Right hindlimb (tissue), 1 donor: ENCODE measurements around the gene DYSF.

Experiments
- DNase-seq: peaks from one replicate; pipeline ENCODE4 v3.0.0-alpha.2; 2018

Gene DYSF

DNA sequence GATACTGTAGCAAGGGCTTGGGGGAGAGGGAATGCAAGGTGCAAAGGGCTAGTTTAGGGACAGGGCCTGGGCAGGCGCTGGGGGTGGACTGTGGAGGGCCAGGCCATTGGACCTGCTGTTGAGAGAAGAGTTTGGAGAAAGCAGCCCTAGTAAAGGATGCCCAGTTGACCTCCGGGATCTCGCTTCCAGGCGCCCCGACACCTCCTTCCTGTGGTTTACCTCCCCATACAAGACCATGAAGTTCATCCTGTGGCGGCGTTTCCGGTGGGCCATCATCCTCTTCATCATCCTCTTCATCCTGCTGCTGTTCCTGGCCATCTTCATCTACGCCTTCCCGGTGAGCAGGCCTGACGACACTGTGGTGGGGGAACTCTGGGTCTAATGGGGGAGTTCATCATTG is 229.0 kb downstream of the DYSF start:
- DNase-seq, result peak; percentile 10

DNA sequence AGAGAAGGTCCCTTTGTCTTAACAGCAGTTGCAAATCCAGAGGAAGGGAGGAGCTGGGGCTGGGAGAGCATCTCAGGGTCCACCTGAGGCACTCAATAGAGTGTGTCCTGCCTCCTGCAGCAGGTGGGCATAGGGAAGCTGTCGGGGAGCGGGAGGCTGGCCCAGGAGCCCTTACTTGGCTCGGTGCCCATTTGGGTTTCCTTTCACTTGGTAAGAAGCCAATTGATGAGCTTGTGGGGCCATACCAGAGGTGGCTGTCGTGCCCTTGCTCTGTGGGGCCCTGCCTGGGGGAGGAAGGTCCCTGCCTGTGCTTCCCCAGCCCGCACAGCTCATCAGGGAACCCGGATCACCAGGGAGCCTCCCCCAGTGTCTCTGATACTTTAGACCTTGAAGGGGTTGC is 229.7 kb downstream of the DYSF start:
- DNase-seq, result no peak

DNA sequence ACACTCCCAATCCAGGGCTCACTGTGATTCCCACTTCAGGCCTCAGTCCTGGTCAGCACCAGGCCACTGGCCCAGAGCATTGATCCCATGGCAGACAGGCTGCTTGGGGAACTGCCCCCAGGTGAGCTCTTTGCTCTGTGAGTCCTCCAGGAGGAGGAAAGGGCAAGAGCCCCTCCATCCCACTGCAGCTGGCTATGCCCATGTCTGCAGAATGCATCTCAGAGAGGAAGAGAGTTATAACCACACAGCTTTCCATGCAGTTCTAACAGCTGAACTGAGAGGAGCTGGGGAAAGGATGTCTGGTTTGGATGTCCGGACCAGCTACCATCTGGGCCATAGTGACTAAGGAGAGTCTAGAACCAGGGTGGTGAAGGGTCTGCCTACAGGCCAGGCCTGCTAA is 230.3 kb downstream of the DYSF start:
- DNase-seq, result no peak

DNA sequence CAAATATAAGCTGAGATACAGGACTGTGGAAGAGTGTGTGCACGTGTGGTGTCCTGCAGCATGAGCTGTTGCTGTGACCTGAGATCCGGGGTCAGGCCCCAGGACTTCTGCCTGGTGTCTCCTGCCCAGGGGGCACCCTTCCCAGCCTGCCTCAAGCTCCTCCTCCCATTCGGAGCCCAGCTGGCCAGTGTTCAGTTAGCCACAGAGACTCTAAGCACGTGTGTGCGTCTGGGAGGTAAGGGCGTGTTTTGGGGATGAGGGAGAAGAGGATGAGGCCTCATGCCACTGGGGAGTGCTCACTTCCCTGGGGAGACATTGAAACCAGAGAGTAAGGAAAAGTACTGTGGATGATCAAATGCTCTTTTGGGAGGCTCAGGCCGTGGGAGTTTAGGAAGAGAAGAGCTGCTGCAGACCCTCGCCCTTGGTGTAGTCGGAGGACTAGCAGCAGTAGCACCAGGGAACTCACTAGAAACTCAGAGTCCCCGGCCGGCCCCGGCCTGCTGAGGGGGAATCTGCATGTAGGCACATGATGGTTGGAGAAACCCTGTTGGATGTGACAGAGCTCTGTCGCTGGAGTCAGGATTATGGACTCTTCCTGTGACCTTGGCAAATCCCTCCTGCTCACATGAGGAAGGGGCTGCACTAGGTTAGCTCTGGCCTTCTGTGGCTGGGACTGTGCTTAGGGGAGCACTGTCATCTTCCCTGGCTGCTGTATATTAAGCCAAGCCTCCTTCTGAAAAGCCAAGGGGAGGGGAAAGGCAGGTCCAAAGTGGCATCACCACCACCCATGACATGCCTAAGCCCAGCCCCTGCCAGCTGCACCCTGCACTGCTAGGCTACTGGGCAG is 231.1 kb downstream of the DYSF start:
- DNase-seq, result peak; percentile 14

DNA sequence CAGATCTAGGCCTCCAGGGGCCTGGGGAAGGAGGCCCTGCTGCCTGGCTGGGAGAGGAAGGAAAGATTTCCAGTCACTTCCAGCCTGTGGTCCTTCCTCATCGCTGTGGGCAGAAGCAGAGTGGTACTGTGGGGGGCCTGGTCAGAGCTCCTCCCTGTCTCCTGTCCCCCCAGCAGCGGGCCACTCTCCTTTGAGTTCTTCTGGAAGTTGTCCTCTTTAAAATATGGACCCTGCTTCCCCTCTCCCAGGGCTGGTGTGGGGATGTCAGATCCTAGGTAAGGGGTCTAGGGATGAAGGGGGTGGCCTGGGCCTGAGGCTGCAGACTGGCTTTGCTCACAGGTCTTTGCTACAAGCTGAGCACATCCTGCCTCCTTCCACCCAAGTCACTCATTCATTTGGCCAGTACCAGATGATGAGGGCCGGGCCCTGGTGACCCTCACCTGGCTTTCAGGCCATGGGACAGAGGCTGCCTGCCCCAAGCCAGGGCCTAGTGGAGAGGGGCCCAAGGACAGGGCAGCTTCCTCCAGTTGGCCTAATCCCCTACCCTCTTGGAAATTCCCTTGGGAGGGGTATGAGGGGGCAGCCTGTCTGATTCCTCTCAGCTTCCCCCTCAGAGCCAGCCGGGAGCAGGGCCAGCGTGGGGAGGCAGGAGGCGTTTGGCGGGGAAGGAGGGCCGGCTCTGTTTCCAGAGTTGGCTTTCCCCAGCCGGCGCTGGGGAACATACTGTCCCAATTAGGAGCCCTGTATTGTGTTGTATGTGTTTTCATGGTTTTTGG is 231.9 kb downstream of the DYSF start:
- DNase-seq, result peak; percentile 77

DNA sequence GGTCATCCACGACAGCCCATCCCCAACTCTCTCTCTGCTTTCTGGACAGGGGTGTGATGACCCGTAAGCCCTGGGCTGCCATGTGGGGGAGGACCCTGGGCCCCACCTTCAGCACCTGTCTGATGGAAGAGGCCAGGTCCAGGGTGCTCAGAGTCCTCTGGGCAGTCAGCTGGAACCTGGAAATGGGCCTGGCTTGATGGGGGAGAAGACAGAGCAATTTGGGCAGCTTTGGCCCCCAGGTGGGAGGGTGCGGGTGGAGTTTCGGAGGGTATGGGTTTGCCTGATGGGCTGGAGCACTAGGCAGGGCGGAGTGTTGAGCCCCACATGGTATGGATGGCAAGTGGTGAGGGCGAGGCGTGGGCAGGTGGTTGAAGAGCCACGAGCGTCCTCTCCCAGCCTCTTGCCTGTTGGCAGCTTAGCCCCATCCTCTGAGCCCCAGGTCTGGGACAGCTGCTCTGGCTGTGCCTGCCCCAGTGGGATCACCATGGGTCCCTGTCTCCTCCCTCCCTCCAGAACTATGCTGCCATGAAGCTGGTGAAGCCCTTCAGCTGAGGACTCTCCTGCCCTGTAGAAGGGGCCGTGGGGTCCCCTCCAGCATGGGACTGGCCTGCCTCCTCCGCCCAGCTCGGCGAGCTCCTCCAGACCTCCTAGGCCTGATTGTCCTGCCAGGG is 232.7 kb downstream of the DYSF start:
- DNase-seq, result peak; percentile 17

DNA sequence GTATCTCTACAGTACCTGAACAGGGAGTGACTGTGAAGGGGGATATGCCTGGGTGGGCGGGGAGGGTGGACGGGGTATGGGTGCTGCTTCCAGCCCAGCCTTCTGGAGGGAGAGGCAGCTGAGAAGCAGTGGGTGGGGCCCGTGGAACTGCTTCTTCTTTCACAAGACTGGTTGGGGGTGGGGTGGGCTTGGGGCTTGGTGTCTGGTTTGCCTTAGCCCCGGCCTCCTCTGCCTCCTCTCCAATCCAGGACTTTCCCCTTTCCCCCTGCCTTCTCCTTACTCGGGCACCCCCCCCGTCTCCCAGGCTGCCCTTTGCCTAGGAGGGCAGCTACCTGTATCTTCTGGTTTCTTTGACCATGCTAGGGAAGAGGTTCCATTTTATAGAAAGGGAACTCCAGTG is 233.4 kb downstream of the DYSF start:
- DNase-seq, result no peak

DNA sequence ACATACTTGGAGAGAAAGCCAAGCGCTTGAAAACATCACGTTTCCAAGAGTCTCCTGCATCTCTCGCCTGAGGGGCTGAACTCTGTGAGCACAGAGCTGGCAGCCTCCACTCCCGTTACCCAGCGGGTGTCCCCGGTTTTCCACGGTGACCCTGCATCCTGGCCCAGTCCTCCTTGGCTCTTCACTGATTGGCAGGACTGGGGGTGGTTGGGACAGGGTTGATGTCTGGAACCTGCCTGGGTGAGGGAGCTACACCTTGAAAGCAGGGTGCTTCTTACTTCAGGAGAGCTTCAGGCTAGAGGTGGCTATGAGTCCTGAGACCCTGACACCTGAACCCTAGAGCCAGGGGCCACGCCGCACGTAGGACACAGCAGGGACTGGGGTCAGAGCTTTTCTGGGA is 234.1 kb downstream of the DYSF start:
- no peak for DNase-seq

DNA sequence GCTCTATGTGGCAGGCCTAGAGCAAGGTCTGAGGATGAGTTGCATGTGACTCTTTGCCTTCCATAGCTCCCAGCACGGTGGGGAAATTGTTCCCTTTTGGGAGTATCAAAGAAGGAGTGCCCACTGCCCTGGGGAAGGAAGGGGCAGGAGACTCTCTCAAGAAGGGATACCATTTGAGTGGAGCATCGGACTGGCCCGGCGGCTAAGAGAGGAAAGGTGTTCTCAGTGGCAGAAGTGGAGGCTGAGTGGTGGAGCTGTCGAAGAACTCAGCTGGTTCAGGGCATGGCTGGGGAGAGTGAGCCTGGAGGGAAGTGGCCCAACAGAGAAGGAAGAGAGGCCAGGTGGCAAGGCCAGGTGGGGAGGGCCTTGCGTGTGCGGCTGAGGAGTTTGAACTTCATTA is 235.2 kb downstream of the DYSF start:
- no peak for DNase-seq

DNA sequence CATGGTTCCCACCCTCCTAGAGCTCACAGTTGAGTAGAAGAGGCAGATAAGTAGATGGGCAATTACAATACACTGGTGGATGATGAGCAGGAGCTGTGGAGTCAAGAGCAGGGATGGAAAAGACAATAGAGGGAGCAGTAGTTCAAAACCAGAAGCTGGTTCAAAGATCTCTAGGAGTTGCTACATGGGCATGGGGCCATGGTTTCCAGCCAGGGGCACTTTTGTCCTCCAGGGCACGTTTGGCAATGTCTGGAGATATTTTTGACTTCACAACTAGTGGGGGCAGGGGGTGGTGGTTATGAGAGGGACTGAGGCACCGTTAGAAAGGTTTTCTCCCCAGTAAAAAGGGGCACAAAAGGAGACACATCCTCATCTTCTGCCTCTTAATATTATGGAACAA is 236.0 kb downstream of the DYSF start:
- no peak for DNase-seq

DNA sequence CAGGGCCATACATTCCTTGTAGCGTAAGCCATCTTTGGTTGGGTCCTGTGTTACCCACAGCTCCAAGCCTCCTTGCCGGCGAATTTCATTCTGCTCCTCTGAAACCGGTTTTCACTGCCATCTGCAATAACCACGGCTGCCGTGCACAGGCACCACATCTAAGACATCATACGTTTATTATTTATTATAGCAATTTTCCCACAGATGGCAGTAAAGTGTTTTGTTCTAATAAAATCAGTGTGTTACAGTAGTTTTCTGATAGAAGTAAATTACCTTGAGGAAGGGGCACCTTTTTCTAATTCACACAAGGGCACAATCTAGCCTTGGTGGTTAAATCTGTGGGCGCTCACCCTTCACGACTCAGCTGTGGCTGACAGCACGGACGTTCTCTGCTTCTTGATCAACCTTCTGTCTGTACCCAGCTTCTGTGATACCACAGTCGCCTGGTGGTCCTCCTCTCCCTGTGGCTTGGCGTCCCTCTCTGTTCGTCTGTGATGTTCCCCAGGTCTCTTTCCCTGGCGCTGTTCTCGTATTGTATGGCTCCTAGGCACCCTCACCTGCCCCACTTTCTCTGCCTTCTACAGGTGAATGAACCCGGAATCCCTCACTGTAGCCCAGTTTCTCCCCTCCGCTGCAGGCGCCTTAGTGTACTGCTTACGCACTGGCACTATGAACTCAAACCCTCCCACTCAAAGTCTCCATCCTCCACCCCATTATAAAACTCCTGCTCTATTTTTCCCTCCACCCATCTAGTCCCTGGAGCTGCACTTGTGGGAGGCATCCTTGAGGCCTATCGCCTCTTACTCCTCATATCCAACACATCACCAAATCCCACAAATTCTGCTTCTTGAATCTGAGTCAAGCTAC is 236.8 kb downstream of the DYSF start:
- no peak for DNase-seq

DNA sequence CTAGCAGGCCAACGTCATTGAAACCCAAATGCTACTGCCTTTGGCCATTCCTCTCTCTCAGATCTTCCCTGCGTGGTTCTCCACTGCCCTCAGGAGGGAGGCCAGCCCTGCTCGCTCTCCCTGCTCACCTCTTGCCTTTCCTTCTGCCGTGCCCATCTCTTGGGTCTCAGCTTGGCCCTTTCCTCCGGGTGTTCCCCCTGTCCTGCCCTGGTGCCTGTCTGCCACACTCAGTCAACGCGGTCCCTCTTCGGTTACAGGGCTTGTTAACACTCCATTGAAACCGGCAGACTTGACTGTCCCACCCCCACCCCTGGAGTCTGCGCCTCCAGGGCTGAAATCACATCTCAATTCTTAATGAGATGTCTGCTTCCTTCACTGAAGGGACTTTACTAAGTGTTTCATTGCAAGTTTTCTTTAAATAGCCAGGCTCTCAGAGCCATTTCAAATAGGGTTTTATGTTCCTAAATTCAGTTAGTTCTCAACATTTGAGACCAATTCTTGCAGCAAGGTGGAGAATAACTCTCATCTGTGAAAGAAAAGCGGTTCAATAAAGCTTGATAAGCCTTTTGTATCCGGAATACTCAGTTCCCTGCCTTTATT is 237.6 kb downstream of the DYSF start:
- DNase-seq, result no peak

DNA sequence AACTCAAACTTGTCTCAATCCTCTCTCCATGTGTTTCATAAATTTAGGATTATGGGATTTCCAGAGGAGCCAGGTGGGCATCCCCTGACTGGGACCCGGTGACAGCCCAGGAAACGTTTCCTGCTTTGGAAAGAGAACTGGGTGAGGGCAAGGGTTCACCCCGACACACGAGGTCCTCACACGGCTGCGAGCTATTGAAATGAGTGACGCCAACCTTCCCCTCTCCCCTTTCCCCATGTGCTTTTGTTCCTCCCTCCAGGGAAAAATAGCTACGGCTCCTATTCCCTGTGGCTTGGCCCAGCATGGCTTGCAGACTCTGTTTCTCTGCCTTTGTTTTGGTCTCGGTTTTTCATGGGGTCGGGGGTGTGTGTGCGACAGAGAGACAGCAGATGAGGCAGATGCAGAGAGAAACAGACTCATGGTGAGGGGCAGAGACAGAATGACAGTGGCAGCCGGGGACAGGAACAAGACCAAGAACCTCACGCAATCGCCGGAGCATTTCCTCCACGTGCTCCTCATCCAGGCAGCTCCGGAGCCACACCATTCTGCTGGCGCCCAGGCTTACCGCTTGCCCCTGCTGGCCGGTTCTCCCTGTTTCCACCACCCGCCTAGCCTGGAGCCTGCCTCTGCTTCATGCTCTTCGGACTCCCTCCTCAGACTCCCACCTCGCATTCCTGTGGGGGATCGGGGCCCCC is 238.5 kb downstream of the DYSF start:
- peak; percentile 53 for DNase-seq

DNA sequence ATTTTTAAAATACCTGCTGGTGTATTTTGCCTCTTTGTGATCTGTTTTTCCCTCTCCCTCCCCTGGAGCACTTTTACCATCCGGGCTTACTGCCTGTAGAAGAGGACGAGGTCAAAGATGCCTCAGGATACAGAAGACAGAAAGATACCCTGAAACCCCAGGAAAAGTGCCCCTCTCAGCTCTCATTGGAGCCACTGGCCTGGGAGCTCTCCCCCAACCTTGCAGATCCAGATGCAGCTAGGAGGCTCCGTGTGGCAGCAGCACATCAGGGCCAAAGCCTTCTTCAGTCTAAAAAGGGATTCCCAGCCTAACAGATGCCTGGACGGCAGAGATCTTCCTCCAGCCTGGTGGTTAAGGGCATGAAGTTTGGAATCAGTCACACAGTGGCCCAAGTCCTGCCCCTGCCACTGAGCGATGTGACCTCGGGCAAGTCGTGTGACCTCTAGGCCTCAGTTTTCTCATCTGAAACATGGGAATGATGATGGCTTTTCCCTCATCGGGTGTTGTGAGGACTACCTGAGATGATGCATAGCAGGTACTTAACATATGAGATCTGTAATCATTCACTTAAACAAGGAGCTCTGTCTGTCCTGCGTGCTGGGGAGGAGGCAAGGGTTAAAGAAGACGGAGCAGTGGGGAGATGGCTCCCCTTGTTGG is 239.4 kb downstream of the DYSF start:
- DNase-seq, result no peak

DNA sequence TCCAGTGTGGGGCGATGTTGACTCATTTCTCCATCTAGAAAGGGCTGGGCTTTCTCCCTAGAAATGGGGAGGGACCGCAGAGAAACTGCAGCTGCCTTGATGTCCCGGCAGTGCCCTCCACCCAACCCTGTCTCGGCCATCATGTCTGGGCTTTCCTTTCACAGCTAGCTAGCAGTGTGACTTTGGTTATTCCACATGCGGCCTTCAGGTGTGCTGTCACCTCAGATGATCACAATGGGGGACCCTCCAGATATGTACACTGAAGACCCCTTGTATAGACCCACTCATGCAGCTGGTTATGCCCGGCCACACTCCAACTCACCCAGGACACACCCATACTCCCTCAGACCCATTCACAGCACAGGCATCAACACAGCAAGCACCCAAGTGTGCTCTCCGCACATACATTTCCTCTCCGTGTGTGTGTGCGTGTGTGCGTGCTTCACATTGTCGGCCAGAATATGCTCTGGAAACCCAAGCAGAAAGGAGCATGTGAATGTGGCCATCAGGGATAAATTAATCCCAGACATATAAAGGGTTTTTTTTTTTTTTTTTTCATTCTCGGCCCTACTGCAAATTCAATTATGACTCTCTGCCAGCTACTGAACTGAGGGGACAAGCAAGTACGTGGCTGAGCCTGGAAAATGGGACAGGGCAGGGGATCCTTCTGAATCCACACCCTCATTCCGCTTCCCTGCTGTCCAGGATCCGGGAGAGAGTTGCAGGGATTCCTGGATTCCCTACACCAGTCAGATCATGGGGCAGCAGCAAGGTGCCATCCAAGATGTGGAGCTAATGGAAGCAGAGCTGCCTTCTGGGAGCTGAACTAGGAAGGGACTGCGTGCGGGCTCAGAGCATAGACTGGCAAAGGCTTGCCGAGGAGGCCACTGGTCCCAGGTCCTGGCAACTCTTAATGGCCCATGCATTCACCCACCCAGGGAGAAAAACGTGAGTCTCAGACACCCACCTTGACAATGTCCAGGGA is 240.2 kb downstream of the DYSF start:
- DNase-seq, result no peak

DNA sequence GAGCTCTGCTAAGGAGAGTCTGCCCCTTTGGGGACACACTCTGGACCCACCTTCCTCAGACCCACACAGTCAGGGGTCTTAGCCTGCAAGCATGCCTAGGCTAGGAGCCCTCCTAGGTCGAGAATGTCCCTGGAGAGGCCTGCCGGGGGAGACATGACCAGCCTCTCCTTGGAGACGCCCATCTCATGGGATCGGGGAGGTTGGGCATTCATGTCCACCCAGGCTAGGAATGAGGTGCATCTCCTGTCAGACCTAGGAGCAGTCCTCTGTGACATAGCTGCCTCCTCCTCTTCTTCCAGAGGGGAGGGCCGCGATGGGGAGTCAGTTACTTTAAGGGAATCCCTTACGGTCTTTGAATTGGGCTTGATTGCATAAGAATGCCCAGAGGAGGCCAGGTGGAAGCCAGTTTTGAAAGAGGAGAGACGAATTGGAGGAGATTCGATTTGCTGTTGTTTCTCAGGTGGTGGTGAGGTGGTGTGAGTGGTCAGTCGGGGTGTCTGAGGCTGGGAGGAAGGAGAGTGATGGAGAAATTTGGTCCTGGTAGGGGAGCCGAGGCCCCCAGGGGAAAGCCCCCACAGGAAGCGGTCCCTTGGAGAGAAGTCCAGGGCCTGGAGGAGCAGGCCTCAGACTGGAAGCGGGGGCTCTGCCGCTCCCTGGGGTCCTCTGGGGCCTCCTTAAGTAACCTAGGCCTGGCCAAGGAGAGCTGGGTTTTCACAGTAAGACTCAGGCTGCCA is 241.3 kb downstream of the DYSF start:
- DNase-seq, result no peak

DNA sequence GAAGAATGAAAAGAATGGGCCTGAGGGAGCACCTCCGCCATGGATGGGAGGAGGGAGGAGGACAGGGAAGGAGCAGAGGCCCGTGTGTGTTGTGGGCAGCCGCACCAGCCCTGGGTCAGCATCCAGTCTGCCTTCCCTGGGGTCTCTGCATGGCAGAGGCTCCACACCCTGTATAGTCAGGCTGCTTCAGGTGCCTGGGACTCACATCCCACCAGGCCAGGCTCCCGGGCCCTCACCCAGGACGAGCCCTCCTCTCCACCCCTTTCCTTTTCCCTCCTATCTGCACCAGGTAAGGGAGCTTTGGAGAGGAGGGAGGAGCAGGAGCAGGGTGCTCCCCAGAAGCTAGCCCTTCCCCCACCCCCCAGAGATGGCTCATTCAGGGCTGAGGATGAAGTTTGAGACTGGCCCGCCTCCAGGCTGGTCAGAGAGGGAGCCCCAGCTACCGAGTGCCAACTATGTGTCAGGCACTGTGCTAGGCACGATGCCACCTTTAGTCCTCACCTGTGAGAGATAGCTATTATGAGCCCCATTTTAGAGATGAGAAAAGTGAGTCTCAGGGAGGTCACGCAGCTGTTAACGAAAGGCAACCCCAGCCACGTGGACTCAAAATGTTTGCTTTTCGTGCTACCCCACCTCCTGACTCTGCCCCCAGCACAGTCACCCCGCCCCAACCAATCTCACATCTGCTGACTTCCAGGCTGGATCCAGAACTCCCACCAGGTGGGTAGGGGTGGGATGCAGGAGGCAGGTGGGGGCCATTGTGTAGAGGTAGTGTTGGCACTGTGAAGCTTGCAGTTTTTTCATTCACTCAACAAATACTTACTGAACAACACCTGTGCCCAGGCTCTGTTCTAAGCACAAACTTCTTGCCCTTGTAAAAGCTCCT is 242.1 kb downstream of the DYSF start:
- DNase-seq, result no peak

DNA sequence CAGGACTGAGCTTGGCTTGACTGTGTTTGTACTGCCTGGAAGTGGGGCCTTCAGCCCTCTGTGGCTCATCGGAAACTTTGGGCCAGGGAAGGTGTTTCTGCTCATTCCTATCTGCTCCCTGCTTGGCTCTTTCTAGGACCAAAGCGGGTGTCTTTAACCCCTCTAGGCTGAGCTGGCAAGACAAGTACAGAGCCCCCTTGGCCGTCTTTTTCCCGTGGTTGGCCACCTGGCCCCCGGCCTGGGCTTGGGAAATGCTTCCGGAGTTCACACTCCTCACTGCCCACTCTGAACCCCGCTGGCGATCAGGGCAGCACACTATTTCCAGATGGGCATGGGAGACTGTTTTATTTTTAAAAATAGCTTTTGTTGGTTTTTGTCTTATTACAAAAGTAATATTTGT is 243.0 kb downstream of the DYSF start:
- peak; percentile 55 for DNase-seq
